HTR-8/SVneo (cell line): Measurements from ENCODE around the gene PPP6R3.
"Not testable (repeated sequence)": the region's sequence is repeated elsewhere in the genome, so short reads cannot be mapped to it uniquely, and the experiment has no call there.

Source experiments
- DNase-seq: peaks from one replicate; pipeline ENCODE4 v3.0.0; 2011; ENCODE audit warnings: low spot score, mixed read lengths; ENCODE audit not compliant: insufficient read length
- FAIRE-seq: peaks from 2 replicates; lab custom pipeline; 2011; peaks lifted over from hg19 to GRCh38; lab: Jason Lieb, UNC

Gene PPP6R3

DNA sequence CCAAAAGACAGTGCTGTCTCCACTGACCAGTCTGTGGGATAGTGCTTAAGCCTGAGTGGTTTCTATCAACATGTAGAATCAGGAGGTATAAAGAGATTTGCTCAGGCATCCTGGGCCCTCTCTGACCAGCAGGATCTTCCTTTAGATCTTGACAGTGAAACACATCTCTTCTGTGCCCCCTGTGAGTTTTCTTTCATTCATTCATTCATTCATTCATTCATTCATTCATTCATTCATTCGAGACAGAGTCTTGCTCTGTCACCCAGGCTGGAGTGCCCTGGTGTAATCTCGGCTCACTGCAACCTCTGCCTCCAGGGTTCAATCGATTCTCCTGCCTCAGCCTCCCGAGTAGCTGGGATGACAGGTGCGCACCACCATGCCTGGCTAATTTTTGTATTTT lies 26.4 kb upstream of the PPP6R3 start:
- not testable (repeated sequence) for FAIRE-seq, DNase-seq

DNA sequence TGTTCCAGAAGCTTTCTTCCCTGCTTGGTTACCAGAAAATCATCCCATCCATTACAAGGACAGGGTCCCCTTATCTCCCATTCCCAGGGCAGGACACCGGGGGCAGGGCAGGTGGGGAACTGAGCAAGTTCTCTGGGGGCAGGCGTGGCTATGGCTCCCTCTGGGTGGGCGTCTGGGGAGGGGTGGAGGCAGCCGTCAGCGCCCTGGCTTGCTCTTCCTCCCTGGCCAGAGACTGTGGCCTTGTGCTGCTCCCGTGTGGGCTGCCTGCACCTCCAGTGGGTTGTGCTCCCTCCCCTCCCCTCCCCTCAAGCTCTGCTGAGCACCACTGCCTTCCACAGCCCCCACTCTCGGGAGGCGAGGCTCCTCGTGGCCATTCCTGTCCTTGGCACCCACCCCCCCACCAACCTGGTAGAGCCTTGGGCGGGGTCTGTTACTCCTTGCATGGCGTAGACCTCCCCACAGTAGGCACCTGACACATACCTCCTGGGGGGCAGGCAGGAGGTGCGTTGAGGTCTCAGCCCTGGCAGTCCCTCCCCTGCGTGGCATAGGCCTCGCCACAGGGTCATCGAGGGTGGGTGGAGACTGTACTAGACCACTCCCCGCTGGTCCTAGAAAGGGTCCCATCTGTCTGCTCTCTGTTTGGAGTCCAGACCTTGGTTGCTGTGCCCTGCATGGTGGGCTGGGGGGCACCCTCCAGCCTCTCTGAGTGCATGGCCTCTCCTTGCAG lies 24.2 kb upstream of the PPP6R3 start:
- FAIRE-seq = no peak
- DNase-seq = no peak

DNA sequence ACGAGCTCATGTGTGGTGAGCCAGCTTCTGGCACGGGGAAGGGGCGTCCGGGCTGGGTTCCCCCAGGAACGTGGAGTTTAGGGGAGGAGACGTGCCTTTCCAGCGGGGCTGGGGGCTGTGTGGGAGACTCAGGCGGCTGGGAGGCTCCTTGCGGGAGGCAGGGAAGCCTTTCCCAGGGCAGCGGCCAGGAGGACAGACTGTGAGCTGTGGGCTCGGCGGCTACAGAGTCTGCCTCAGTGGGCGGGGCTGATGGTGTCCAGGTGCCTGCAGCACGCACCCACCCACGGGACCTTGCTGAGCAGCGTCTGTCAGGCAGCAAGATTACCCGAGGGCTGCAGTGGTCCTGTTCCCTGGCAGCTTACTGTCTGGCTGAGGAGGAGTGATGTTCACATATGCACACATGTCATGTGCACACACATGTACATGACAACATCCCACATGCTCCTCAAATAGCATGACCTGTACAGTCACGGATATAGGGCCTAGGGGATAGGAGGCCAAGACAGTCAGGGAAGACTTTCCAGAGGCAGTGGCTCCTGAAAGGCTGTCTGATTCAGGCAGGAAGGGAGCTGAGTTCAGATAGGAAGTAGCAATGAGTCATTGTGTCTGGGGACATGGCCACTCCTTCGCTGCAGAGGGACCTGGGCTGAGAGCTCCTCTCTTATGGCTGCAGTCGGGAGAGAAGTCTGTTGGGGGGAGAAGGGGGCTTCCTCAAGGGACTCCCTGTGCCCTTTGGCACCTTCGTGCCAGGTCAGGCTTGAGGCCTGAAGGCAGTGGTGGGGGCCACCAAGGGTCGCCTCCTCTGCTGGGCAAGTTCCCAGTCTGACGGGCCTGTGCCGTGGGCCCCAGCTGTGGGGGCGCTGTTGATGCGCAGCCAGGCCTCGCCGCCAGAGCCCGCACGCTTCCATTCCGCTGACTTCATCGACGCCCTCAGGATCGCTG lies 23.3 kb upstream of the PPP6R3 start:
- FAIRE-seq (peak; percentile 80), DNase-seq (peak; percentile 52)

DNA sequence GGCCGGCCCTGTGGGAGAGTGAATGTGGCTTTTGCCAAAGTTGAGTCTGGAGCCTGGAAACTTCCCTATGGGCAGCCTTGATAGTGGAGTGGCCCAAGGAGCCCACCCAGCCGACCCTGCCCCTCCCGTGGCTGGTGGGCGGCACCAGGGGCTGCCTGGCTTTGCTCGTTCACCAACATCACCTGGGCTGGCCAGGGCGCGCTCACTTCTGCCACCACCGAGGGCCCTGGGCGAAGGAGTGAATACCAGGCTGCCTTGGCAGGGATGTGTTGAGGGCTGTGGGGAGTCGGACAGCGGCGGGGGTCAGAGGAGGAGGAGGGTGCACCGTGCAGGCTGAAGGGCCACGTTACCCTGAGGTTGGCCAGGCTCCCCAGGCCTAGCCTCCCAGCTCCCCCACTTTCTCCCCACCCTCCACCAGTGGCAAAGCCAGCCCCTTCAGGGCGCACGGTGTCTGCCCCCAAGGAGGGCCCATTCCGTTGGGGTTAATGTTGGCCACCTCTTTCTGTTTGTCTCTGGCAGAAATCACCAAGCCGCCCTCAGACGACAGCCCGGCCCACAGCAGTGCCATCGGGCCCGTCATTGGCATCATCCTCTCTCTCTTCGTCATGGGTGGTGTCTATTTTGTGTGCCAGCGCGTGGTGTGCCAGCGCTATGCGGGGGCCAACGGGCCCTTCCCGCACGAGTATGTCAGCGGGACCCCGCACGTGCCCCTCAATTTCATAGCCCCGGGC lies 22.5 kb upstream of the PPP6R3 start:
- no peak for DNase-seq
- FAIRE-seq = no peak

DNA sequence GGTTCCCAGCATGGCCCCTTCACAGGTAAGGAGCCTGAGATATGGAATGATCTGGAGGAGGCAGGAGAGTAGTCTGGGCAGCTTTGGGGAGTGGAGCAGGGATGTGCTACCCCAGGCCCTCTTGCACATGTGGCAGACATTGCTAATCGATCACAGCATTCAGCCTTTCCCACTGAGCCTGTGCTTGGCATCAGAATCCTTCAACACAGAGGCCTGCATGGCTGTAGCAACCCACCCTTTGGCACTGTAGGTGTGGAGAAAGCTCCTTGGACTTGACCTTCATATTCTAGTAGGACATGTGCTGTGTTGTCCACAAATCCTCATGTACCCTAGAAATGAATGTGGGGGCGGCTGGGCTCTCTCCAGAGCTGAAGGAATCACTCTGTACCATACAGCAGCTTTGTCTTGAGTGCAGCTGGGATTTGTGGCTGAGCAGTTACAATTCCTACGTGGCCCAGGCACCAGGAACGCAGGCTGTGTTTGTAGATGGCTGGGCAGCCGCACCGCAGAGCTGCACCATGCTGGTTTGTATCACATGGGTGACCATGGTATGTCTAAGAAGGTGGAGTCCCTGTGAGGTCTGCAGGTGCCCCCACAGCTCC lies 21.8 kb upstream of the PPP6R3 start:
- no peak for FAIRE-seq
- DNase-seq = no peak

DNA sequence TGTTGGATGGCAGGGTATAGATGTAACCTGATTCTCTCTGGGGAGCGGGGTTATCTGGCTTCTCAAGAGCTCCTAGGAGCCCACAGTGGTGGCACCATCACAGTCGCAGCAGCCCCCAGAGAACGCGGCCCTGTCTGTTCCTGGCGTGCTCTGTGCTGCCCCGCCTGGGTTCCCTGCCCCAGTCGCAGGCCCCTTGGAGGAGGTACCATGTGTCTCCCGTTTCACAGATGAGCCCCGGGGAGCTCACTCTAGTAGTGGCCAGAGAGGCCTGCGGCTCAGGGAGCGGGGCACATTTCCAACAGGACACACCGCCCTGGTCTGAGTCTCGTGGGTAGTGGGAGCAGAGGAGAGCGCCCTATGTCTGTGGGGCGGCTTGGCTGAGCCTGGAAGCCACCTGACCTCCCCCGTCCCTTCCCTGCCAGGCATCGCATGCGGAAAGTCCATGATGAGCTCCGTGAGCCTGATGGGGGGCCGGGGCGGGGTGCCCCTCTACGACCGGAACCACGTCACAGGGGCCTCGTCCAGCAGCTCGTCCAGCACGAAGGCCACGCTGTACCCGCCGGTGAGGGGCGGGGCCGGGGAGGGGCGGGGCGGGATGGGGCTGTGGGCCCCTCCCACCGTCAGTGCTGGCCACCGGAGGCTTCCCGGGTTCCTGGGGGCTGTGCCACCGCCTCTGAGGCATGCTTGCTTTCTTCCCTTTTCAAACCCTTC lies 21.0 kb upstream of the PPP6R3 start:
- no peak for FAIRE-seq
- no peak for DNase-seq

DNA sequence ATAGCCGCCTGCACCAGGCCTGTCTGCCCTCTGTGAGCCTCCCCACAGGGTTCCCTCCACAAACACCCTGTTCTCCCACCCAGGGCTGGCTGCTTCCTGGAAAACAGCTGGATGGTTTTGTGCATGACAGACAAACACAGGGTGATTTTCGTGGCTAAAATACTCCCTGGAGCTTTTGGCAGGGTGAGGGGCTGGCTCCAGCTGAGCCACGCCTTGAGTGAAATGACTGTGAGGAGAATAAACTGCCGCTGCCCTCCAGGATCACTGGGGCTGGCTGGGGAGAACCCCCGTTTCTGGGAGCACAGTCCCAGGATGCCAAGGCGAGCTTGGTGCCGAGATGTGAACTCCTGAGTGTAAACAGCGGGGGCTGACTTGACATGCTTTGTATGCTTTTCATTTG lies 20.3 kb upstream of the PPP6R3 start:
- FAIRE-seq (no peak), DNase-seq (no peak)

DNA sequence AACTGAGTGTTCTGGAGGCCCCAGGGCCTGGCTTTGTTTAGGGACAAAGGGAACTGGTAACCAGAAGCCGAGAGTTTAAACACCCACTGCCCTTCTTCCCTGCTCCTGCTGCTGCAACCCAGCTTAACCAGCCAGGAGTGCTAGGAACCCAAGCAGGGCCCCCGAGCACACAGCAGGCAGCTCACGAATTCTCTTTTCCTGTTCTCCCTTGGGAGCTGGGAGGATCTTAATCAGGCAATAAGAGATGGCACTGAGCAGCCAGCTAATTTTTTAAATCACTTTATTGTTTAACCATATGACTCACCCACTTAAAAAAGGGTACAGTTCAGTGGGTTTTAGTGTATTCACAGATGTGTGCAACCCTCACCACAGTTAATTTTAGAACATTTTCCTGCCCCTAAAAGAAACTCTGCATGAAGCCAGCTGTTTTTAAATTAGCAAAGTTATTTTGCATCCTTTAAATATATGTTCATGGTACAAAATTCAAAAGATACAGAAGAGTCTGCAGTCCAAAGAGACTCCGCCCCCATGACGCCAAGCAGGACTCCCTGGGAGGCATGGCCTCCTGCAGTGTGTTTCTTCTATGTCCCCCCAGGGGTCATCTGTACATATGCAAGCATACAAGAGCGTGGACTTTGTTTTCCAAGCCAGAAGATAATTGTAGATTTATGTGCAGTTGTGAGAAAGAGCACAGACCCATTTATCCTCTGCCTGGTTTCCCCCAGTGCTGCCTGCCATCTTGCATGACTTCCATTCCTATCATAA lies 18.9 kb upstream of the PPP6R3 start:
- FAIRE-seq (no peak), DNase-seq (no peak)

DNA sequence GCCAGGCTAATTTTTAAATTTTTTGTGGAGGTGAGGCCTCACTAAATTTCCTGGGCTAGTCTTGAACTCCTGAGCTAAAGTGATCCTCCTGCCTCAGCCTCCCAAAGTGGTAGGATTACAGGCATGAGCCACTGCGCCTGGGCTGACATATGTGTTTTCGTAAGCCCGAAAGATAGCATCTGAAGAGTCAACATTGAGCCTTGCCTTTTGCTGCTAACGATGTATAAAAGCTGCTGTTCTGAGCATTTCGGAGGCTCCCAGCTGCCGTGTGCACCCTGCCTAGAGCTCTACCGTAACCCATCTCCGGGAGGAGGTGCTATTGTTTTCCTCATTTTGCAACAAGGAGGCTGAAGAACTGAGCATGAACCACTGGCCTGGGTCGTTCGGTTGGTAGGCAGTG lies 18.1 kb upstream of the PPP6R3 start:
- FAIRE-seq (no peak), DNase-seq (no peak)

DNA sequence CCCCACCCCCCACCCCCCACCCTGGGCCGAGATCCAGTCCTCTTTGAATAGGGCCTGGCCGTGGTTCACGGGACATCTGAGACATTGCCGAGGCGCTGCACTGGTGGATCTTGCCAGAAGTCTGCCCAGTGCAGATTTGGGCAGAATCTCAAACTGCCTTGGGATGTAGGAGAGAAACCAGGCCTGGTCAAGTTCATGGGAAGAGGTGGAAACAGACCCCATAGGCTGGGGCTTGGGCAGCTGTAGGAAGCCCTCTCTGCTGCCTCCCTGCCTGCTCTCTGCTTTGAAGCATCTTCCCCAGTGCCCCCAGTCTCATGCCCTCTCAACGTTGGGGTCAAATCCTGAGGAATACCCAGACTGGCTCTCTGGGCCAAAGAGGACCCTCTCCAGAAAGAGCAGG lies 16.0 kb upstream of the PPP6R3 start:
- FAIRE-seq (no peak), DNase-seq (no peak)

DNA sequence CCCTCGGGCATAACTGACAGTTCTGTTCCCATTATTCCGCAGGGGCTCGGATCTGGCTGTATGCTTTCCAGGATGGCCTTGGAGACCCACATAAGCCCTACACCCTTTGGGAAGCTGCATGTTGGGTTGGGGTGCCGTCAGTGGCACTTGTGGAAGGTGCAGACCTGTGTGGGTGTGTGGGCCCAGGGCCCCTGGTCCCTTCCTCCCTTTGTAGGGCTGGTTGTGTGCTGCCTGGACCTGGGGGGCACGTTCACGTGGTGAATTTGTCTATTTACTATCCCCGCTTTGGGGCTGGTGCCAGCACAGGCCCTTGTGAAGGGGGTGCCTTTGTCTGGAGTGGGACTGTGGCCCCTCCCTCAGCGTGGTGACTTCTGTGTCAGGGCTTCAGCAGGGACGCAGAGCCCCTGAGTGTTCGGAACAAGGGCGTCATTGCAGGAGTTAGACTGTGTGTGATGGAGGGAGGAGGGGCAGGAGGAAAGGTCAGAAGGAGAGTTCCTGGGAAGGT lies 15.0 kb upstream of the PPP6R3 start:
- DNase-seq = no peak
- FAIRE-seq = no peak

DNA sequence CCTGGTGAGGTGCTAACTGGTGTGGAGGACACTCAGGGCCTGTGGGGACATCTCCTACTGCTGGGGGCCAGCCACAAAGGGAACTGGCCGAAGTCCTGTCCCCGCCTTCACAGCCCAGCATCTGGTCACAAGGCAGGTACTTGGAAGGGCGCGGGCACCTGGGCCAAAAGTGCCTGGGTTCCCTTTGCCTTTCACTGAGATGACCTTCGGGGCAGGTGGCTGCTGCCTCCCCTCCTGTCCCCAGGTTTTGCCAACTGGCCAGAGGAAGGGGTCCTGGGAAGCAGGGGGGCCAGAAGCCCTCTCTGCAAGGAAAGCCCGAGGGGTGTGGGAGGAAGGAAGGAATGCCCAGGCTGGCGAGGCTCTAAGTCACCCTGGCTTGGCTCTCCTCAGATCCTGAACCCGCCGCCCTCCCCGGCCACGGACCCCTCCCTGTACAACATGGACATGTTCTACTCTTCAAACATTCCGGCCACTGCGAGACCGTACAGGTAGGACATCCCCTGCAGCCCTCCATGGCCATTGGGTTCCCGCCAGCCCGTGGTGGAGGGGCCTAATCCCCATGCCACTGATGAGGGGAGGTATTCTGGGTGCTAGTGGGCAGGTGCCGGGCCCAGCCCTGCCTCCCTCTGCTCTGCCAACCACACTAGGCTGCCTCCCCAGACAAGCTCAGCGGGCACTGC lies 14.4 kb upstream of the PPP6R3 start:
- FAIRE-seq = peak; percentile 9
- DNase-seq = no peak

DNA sequence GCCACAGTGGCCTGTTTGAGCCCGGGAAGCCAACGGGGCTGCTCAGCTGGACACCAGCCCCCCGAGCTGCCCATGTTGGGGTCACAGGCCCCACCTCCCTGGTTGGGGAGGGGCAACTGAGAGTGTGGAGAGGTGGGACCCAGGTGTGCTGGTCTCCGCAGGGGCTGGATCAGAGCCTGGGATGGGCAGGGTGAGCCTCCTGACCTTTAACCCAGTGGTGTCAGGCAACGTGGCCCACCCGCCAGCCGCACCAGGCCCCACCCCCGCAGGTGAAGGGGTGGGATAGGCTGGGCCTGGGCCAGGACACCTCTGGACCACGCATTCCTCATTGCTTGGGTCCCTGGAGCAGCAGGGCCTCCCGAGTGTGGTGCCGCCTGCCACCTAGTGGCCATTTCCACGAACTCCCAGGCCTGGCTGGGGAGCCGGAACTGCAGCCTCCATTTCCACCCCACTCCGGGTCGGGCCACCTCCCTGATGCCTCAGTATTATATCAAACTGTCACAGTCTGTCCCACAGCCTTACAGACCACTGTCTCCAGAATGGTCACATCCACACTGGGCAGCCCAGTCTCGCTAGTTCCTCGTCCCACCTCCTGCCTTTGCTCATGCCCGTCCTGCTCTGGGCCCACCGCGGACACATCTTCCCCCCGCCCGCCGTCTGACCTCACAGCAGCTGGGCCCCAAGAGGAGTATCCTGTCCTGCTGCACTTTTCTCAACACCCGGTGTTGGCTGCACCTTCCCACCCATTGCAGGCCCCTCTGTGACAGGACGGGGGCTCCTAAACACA lies 13.3 kb upstream of the PPP6R3 start:
- DNase-seq = peak; percentile 94
- FAIRE-seq = peak; percentile 97

DNA sequence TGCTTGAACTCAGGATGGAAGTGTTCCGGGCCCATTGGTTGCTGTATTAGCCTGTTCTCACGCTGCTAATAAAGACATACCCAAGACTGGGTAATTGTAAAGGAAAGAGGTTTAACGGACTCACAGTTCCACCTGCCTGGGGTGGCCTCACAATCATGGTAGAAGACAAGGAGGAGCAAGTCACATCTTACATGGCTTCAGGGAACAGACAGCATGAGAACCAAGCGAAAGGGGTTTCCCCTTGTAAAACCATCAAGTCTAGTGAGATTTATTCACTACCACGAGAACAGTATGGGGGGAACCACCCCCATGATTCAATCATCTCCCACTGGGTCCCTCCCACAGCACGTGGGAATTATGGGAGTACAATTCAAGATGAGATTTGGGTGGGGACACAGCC lies 12.6 kb upstream of the PPP6R3 start:
- not testable (repeated sequence) for DNase-seq, FAIRE-seq

DNA sequence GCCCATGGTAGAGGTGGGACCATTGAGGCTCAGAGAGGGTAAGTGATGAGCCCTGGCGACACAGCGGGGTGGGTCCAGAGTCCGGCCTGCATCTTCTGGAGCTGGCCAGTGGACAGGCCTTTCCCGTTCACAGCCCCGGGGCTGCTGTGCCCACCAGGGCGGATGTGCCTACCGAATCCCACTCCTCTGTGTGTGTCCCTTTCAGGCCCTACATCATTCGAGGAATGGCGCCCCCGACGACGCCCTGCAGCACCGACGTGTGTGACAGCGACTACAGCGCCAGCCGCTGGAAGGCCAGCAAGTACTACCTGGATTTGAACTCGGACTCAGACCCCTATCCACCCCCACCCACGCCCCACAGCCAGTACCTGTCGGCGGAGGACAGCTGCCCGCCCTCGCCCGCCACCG lies 11.9 kb upstream of the PPP6R3 start:
- FAIRE-seq = no peak
- DNase-seq = no peak

DNA sequence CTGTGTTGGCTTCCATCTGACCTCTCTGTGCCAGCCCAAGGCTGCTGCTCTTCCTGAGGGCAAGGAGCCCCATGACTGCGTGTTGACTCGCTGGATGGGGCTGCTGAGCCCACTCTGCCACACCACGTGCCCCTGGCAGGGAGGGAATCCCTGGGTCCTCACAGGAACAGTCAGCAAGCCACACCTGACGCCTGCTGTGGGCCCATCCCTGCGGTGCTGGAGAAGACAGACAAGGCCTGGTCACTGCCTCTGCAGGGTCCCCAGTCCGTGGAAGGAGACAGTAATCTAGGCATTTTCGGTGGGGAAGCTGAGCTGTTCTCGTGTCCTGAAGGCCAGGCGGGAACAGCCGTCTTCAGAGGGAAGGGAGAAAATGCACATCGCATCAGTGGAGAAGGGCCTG lies 10.6 kb upstream of the PPP6R3 start:
- DNase-seq = no peak
- FAIRE-seq = no peak

DNA sequence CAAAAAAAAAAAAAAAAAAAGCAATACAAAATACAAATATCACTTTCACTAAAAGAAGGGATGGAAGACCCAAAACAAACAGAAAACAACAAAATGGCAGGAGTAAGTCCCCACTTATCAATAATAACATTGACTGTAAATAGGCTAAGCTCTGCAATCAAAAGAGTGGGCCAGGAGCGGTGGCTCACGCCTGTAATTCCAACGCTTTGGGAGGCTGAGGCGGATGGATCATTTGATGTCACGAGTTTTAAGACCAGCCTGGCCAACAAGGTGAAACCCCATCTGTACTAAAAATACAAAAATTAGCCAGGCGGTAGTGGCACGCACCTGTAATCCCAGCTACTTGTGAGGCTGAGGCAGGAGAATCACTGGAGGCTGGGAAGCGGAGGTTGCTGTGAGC lies 9.8 kb upstream of the PPP6R3 start:
- FAIRE-seq (no peak), DNase-seq (no peak)

DNA sequence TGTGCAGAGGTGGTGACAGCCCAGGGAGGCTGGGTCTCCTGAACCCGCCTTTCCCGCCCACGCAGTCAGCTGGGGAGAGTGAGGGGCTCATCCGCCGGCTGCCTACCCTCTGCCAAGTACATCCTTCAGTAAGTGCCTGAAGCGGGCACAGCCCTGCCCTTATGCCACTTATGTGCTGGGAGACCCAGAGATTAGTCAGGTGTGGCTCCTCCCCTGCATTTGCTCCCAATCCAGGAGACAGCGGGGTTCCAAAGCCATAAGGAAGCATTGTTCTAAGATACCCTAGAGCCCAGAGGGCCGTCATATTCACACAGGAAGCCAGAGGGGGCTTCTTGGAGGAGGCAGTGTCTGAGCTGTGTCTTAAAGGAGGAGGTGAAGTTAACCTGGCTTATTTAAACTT lies 5.8 kb upstream of the PPP6R3 start:
- DNase-seq (no peak), FAIRE-seq (peak; percentile 54)
